HFF-Myc (cell line): ENCODE data around the gene STMN1.

Experiments used
- DNase-seq: peaks from one replicate; pipeline ENCODE4 v3.0.0-alpha.2; 2011; ENCODE audit warnings: low read depth; ENCODE audit errors: extremely low read depth
- H3K4me3 ChIP-seq: replicated peaks from 2 replicates; pipeline ENCODE4 v1.5.1; 2011; ENCODE audit warnings: low read depth, mild to moderate bottlenecking, control low read depth, low read length
- CTCF ChIP-seq: IDR thresholded peaks from 2 replicates; pipeline ENCODE4 v1.5.1; 2012; ENCODE audit warnings: mild to moderate bottlenecking, low read depth, low read length, control low read depth; ENCODE audit errors: missing control alignments

STMN1 gene

GRCh38 chr1:25909040-25909439 lies 2.8 kb upstream of the STMN1 start:
- DNase-seq = no peak
- TF ChIP-seq CTCF = no peak

GRCh38 chr1:25908161-25908560 lies 1.9 kb upstream of the STMN1 start:
- H3K4me3 ChIP-seq = no peak overlapping the region
- TF ChIP-seq CTCF = no peak
- DNase-seq = no peak

More at GRCh38 chr1:25909040-25909439, 2.8 kb upstream of the STMN1 start:
- no peak overlapping the region for H3K4me3 ChIP-seq

GRCh38 chr1:25907601-25908000 lies 1.4 kb upstream of the STMN1 start:
- TF ChIP-seq CTCF = no peak
- H3K4me3 ChIP-seq = no peak overlapping the region
- no peak for DNase-seq

- peak overlapping the region; percentile 68 for H3K4me3 ChIP-seq
- no peak for DNase-seq
- no peak for TF ChIP-seq CTCF
Observed at GRCh38 chr1:25906644-25907300, 553 bp upstream of the STMN1 start.

GRCh38 chr1:25904943-25905679 lies 1.1 kb downstream of the STMN1 start:
- TF ChIP-seq CTCF = no peak
- no peak for DNase-seq
- H3K4me3 ChIP-seq = peak overlapping the region; percentile 68

- no peak for DNase-seq
- TF ChIP-seq CTCF = no peak
- peak overlapping the region; percentile 68 for H3K4me3 ChIP-seq
Observed at GRCh38 chr1:25903986-25904385, 2.2 kb downstream of the STMN1 start.
